ENCODE measurements around the gene CMIP. TPM values are rescaled to one million over a fixed set of nuclear protein-coding genes. Genes with fewer than 3 reads are reported as not detected.

Gene CMIP
- total and polyA plus RNA-seq, 3 experiments from 2014 or later: 1.0 to 24.4 (median 23.6) TPM

GRCh38 chr16:81703177-81704155 is 258.9 kb downstream of the CMIP start:
- H3K4me3 ChIP-seq (ENCODE audit: low read length): no peak overlapping the region
- ChIA-PET POLR2A (no interaction called here), CTCF (no interaction called here)
- peaks cover 34% of the 10 kb centered on the region for H3K36me3 ChIP-seq (ENCODE audit: insufficient read depth, low read length)
- H3K9me3 Mint-ChIP-seq: no peaks in the 10 kb centered on the region
- H3K4me1 Mint-ChIP-seq: peaks cover 4 to 12% (median 9%) of the 10 kb centered on the region in 3 donors
- no peaks in the 10 kb centered on the region for H3K27me3 ChIP-seq (ENCODE audit: insufficient read depth, low read length, poor library complexity, severe bottlenecking)
- H3K4me3 Mint-ChIP-seq: no peak overlapping the region
- H3K27ac ChIP-seq (ENCODE audit: low read depth, low read length): no peak overlapping the region
- H3K27me3 Mint-ChIP-seq: peaks cover 0 to 2% of the 10 kb centered on the region in 2 donors
- peak overlapping the region; percentile 3 to 80 (median 48) for H3K27ac Mint-ChIP-seq
- peak in 1 of 5 donors; percentile 39 for DNase-seq
- peaks cover 13 to 84% (median 18%) of the 10 kb centered on the region in 3 donors for H3K36me3 Mint-ChIP-seq
- H3K9me3 ChIP-seq (ENCODE audit: low read length): no peaks in the 10 kb centered on the region
- no peaks in the 10 kb centered on the region for H3K4me1 ChIP-seq (ENCODE audit: insufficient read depth, low read length)

GRCh38 chr16:81705261-81705660 is 260.7 kb downstream of the CMIP start:
- peaks cover 4 to 12% (median 9%) of the 10 kb centered on the region in 3 donors for H3K4me1 Mint-ChIP-seq
- no peak for DNase-seq
- H3K27me3 ChIP-seq (ENCODE audit: insufficient read depth, low read length, poor library complexity, severe bottlenecking): no peaks in the 10 kb centered on the region
- H3K27ac ChIP-seq (ENCODE audit: low read depth, low read length): no peak overlapping the region
- peaks cover 34% of the 10 kb centered on the region for H3K36me3 ChIP-seq (ENCODE audit: insufficient read depth, low read length)
- H3K9me3 ChIP-seq (ENCODE audit: low read length): no peaks in the 10 kb centered on the region
- H3K4me3 ChIP-seq (ENCODE audit: low read length): no peak overlapping the region
- no peaks in the 10 kb centered on the region for H3K9me3 Mint-ChIP-seq
- POLR2A ChIA-PET: no interaction called here
- CTCF ChIA-PET: interaction anchor here (0.9 to 1.0 kb wide), 2 partner anchors 8 to 302 kb away, joined by 3 to 4 read pairs; no protein-coding TSS in a partner anchor
- peak overlapping the region in 3 of 8 donors; percentile 12 to 72 (median 59) for H3K27ac Mint-ChIP-seq
- H3K27me3 Mint-ChIP-seq: peaks cover 0 to 2% of the 10 kb centered on the region in 2 donors
- peaks cover 15 to 82% (median 18%) of the 10 kb centered on the region in 3 donors for H3K36me3 Mint-ChIP-seq
- H3K4me3 Mint-ChIP-seq: no peak overlapping the region
- H3K4me1 ChIP-seq (ENCODE audit: insufficient read depth, low read length): no peaks in the 10 kb centered on the region

DNA sequence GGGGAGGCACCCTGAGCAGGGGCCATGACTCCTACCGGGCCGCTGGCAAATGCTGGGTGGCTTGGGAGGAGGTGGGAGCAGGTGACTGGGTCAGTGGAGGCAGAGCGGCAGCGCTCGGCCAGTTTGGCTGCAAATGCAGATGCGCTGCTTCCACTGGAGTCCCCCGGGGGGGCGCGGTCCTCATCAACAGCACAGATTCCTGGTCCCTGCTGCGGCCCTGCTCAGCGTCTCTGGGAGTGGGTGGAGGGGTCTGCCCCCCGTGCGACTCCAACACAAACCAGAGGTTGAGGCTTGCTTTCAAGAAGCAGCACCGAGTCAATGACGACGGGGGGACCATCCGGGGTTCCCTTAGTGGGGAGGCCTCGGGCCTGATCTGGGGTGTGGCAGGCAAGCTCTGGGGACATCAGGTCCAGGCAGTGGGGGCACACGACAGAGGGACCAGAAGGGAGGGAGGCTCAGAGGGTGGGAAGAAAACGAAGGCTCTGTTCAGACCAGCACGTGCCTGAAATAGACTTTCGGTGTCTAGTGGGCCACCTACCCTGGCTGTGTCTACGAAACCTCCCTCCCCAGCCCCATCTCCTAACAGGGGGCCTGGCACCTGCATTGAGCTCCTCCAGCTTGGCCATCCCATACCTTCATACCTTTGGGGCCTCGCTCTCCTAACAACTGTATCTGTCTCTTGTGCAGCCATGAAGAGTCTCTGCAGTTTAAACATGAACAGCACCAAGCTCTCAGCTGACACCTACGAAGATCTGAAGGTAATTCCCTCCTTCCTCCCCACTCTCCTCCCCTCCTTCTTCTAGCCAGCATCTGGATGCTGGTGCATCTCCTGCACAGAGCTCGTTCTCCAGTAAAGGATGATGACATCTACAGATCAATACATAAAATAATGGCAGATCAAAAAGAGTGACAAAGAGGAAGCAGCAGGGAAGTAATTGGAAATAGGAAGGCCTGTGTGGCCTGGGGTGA is 262.0 kb downstream of the CMIP start:
- ChIA-PET CTCF (no interaction called here), POLR2A (no interaction called here)
- peak overlapping the region in 4 of 8 donors; percentile 6 to 80 (median 63) for H3K27ac Mint-ChIP-seq
- no peak for DNase-seq
- Histone ChIP-seq H3K27ac (ENCODE audit: low read depth, low read length) (no peak overlapping the region), H3K4me3 (ENCODE audit: low read length) (no peak overlapping the region), H3K36me3 (ENCODE audit: insufficient read depth, low read length) (peaks cover 29% of the 10 kb centered on the region), H3K4me1 (ENCODE audit: insufficient read depth, low read length) (no peaks in the 10 kb centered on the region), H3K27me3 (ENCODE audit: insufficient read depth, low read length, poor library complexity, severe bottlenecking) (no peaks in the 10 kb centered on the region), H3K9me3 (ENCODE audit: low read length) (no peaks in the 10 kb centered on the region)
- peaks cover 0 to 2% of the 10 kb centered on the region in 2 donors for H3K27me3 Mint-ChIP-seq
- H3K4me1 Mint-ChIP-seq: peaks cover 4 to 12% (median 9%) of the 10 kb centered on the region in 3 donors
- no peak overlapping the region for H3K4me3 Mint-ChIP-seq
- H3K9me3 Mint-ChIP-seq: no peaks in the 10 kb centered on the region
- H3K36me3 Mint-ChIP-seq: peaks cover 17 to 75% (median 18%) of the 10 kb centered on the region in 3 donors

DNA sequence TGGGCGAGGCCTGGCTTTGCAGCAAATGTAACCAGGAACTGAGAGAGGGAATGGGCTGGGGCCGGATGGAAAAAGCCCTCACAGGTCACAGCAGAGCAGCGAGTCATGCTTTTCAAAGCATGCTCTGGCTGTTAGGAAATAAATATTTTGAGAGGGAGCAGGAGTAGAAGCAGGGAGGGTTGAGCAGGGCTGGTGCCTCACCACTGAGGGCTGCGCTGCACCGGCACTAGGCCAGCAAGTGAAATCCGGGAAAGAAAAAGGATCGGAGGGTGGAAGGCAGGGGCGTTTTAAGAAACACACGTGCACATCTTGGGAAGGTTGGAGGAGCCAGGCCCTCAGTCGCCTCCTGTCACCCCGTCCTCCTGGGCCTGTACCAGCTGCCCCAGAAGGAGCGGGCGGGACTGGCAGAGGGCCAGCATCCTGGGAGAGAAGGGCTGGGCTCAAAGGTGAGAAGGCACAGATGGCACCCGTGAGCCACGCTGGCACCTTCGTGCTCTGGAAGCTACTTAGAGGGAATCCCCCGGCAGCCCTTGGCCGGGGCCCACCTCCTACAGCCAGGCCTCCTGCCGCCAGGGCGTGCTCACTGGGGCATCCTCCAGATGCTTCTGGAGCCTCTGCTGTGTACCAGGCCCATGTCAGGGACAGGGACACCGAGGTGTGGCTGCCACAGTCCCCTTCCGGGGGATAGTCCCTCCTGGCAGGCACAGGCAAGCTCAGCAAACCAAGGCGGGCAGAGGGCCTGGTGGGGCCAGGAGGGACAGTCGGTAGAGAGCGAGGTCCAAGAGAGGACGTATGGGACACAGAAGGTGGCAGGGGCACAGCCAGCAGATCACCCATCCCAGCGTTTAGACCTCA is 263.0 kb downstream of the CMIP start:
- POLR2A ChIA-PET: interaction anchor here (0.5 to 0.7 kb wide), 2 partner anchors 113 to 304 kb away, joined by 3 read pairs; no protein-coding TSS in a partner anchor
- no peak for DNase-seq
- Histone ChIP-seq H3K27ac (ENCODE audit: low read depth, low read length) (no peak overlapping the region), H3K36me3 (ENCODE audit: insufficient read depth, low read length) (peaks cover 24% of the 10 kb centered on the region), H3K4me1 (ENCODE audit: insufficient read depth, low read length) (no peaks in the 10 kb centered on the region), H3K27me3 (ENCODE audit: insufficient read depth, low read length, poor library complexity, severe bottlenecking) (no peaks in the 10 kb centered on the region), H3K9me3 (ENCODE audit: low read length) (no peaks in the 10 kb centered on the region), H3K4me3 (ENCODE audit: low read length) (no peak overlapping the region)
- peaks cover 0 to 2% of the 10 kb centered on the region in 2 donors for H3K27me3 Mint-ChIP-seq
- CTCF ChIA-PET: interaction anchor here (1.4 kb wide), 1 partner anchor 11 kb away, joined by 4 read pairs; no protein-coding TSS in a partner anchor
- peak overlapping the region in 4 of 8 donors; percentile 57 to 92 (median 84) for H3K27ac Mint-ChIP-seq
- H3K4me3 Mint-ChIP-seq: no peak overlapping the region
- peaks cover under 1 to 8% (median 1%) of the 10 kb centered on the region in 3 donors for H3K4me1 Mint-ChIP-seq
- no peaks in the 10 kb centered on the region for H3K9me3 Mint-ChIP-seq
- H3K36me3 Mint-ChIP-seq: peaks cover 15 to 72% (median 16%) of the 10 kb centered on the region in 3 donors

- no peak overlapping the region for H3K4me3 Mint-ChIP-seq
- no peak overlapping the region for H3K27ac ChIP-seq (ENCODE audit: low read depth, low read length)
- H3K4me3 ChIP-seq (ENCODE audit: low read length): no peak overlapping the region
- peaks cover 0 to under 1% (median 0%) of the 10 kb centered on the region in 3 donors for H3K4me1 Mint-ChIP-seq
- H3K36me3 Mint-ChIP-seq: peaks cover 9 to 64% (median 10%) of the 10 kb centered on the region in 3 donors
- peaks cover 24% of the 10 kb centered on the region for H3K36me3 ChIP-seq (ENCODE audit: insufficient read depth, low read length)
- H3K4me1 ChIP-seq (ENCODE audit: insufficient read depth, low read length): no peaks in the 10 kb centered on the region
- DNase-seq: no peak
- CTCF ChIA-PET: interaction anchor here (1.4 kb wide), 1 partner anchor 10 kb away, joined by 4 read pairs; no protein-coding TSS in a partner anchor
- H3K9me3 ChIP-seq (ENCODE audit: low read length): no peaks in the 10 kb centered on the region
- peaks cover 0 to 2% of the 10 kb centered on the region in 2 donors for H3K27me3 Mint-ChIP-seq
- POLR2A ChIA-PET: interaction anchor here (0.7 kb wide), 1 partner anchor 305 kb away, joined by 3 read pairs; no protein-coding TSS in a partner anchor
- no peaks in the 10 kb centered on the region for H3K9me3 Mint-ChIP-seq
- peak overlapping the region in 3 of 8 donors; percentile 30 to 53 (median 42) for H3K27ac Mint-ChIP-seq
- H3K27me3 ChIP-seq (ENCODE audit: insufficient read depth, low read length, poor library complexity, severe bottlenecking): no peaks in the 10 kb centered on the region
These were observed 263.8 kb downstream of the CMIP start for GRCh38 chr16:81708266-81709015.

DNA sequence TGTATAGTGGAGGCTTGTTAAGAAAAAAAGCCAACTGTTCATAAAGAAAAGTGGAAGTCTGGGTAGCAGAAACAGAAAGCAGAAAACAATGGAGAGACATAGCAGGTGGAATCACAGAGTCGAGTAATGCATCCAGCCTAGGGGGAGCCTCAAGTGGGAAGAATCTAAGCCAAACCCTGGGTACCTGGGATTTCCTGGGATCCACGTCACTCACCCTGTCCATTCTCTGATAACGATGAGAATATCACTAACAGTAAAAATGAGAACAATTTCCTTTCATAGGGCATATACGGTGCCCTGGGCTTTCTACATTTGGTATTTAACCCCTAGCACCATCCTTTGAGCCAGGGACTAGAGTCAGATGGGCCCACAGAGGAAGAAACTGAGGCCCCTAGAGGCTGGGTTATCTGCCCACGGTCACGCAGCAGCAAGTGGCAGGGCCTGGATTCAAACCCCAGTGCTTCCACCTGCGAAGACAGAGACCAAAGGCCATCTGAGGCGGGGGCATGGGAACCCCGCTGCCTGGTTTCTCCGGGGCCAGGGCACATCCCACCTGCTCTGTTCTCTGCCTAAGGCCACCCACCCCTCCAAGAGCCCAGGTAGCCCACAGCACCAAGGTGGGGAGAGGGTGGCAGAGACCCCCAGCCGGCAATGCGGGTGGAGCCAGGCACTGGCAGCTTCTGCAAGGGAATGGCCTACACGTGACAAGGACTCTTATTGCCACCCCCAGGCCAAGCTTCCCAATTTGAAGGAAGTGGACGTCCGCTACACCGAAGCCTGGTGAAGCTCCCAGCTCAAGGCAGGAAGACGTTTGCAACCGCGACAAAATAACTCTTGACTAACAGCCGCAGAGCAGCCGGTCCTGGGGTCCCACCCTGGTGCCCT is 264.6 kb downstream of the CMIP start:
- Mint-ChIP-seq H3K27me3 (peaks cover 0 to 2% of the 10 kb centered on the region in 2 donors), H3K4me3 (no peak overlapping the region), H3K27ac (peak overlapping the region in 5 of 8 donors; percentile 30 to 77 (median 50)), H3K4me1 (peaks cover 0 to 4% (median 0%) of the 10 kb centered on the region in 3 donors), H3K36me3 (peaks cover 9 to 62% (median 10%) of the 10 kb centered on the region in 3 donors), H3K9me3 (no peaks in the 10 kb centered on the region)
- no peaks in the 10 kb centered on the region for H3K9me3 ChIP-seq (ENCODE audit: low read length)
- H3K4me1 ChIP-seq (ENCODE audit: insufficient read depth, low read length): no peaks in the 10 kb centered on the region
- H3K4me3 ChIP-seq (ENCODE audit: low read length): no peak overlapping the region
- POLR2A ChIA-PET: no interaction called here
- DNase-seq: no peak
- no peaks in the 10 kb centered on the region for H3K27me3 ChIP-seq (ENCODE audit: insufficient read depth, low read length, poor library complexity, severe bottlenecking)
- H3K36me3 ChIP-seq (ENCODE audit: insufficient read depth, low read length): peaks cover 24% of the 10 kb centered on the region
- no peak overlapping the region for H3K27ac ChIP-seq (ENCODE audit: low read depth, low read length)
- CTCF ChIA-PET: interaction anchor here (1.4 kb wide), 1 partner anchor 9 kb away, joined by 4 read pairs; no protein-coding TSS in a partner anchor

Data from CD8-positive, alpha-beta memory T cell (primary cell).